CD4-positive, CD25-positive, alpha-beta regulatory T cell (primary cell): ENCODE data around the gene HOXB3. TPM values are rescaled to one million over a fixed set of nuclear protein-coding genes. Genes with fewer than 3 reads are reported as not detected.

Experiments used
- ATAC-seq, 2 donors: fragments of 150-1000 bp; cut with Tn5 transposase; one replicate each; pipeline ENCODE4 v1.10.0; 2021; ENCODE audit warnings: low read depth in 2 of 2, moderate number of reproducible peaks in 2 of 2, moderate library complexity in 1 of 2
- DNase-seq, 3 donors: peaks; one replicate each; pipeline versions ENCODE4 v3.0.0 to v3.0.0-alpha.2; 2012 to 2022; ENCODE audit warnings: mixed read lengths in 1 of 3
- H3K27ac ChIP-seq: one replicate; pipeline ENCODE4 v1.7.0; 2013; ENCODE audit warnings: mild to moderate bottlenecking, low read length; ENCODE audit not compliant: insufficient read depth, poor library complexity, severe bottlenecking
- H3K27me3 ChIP-seq: one replicate; pipeline ENCODE4 v1.7.0; 2013; ENCODE audit warnings: low read length; ENCODE audit not compliant: control insufficient read depth, insufficient read depth
- H3K36me3 ChIP-seq: one replicate; pipeline ENCODE4 v1.7.0; 2013; ENCODE audit warnings: mild to moderate bottlenecking, low read length, moderate library complexity; ENCODE audit not compliant: control insufficient read depth, insufficient read depth
- H3K4me1 ChIP-seq: 2 replicates; pipeline ENCODE4 v1.7.0; 2013; ENCODE audit warnings: mild to moderate bottlenecking, low read length; ENCODE audit not compliant: insufficient read depth, control insufficient read depth, poor library complexity, severe bottlenecking
- H3K4me3 ChIP-seq: one replicate; pipeline ENCODE4 v1.7.0; 2013; ENCODE audit warnings: low read depth, mild to moderate bottlenecking, low read length, moderate library complexity
- H3K9me3 ChIP-seq, 2 experiments: 1 replicate in 1 of 2; 2 replicates in 1 of 2; pipeline ENCODE4 v1.7.0; 2013; ENCODE audit warnings: low read length in 2 of 2, mild to moderate bottlenecking in 1 of 2, moderate library complexity in 1 of 2; ENCODE audit not compliant: control insufficient read depth in 2 of 2
- H3K27ac Mint-ChIP-seq, 3 donors: one replicate each; pipeline ENCODE4 v1.8.0; 2020 to 2022; ENCODE audit warnings: mild to moderate bottlenecking in 3 of 3, mixed read lengths in 3 of 3, moderate library complexity in 2 of 3
- H3K27me3 Mint-ChIP-seq: one replicate; pipeline ENCODE4 v1.8.0; 2022; ENCODE audit warnings: mild to moderate bottlenecking, mixed read lengths
- H3K36me3 Mint-ChIP-seq: one replicate; pipeline ENCODE4 v1.8.0; 2020; ENCODE audit warnings: mixed read lengths
- H3K4me1 Mint-ChIP-seq, 4 donors: one replicate each; pipeline ENCODE4 v1.8.0; 2020 to 2022; ENCODE audit warnings: mixed read lengths in 4 of 4, mild to moderate bottlenecking in 1 of 4
- H3K4me3 Mint-ChIP-seq, 4 donors: one replicate each; pipeline ENCODE4 v1.8.0; 2020 to 2022; ENCODE audit warnings: mild to moderate bottlenecking in 4 of 4, mixed read lengths in 4 of 4, moderate library complexity in 3 of 4
- H3K9me3 Mint-ChIP-seq, 7 donors: one replicate each; pipeline ENCODE4 v1.8.0; 2020 to 2022; ENCODE audit warnings: mixed read lengths in 7 of 7, mild to moderate bottlenecking in 3 of 7, moderate library complexity in 2 of 7
- polyA plus RNA-seq, 4 donors: library from polyadenylated mRNA; unstranded; fragments of 300-500 nt; fragmentation: Illumina TruSeq; gene quantifications; one replicate each; pipeline ENCODE4 v1.2.3, GENCODE V29; 2021
- total RNA-seq: library from RNA; stranded (reverse); gene quantifications from one replicate; pipeline ENCODE4 v1.2.3, GENCODE V29; 2022

HOXB3 gene
- total and polyA plus RNA-seq, 5 donors from 2014 or later = 0.05 to 8.1 (median 0.16) TPM; not detected in 2

- no peaks in the 10 kb centered on the region for H3K9me3 Mint-ChIP-seq
- DNase-seq (no peak), ATAC-seq (no peak)
- H3K27me3 Mint-ChIP-seq = no peaks in the 10 kb centered on the region
- H3K27ac Mint-ChIP-seq = peak overlapping the region in 1 of 3 donors; percentile 23
- Histone ChIP-seq H3K4me3 (no peak overlapping the region), H3K27me3 (peaks cover 2% of the 10 kb centered on the region), H3K27ac (no peak overlapping the region), H3K36me3 (no peaks in the 10 kb centered on the region), H3K9me3 (no peaks in the 10 kb centered on the region), H3K4me1 (peaks cover 27% of the 10 kb centered on the region)
- peaks cover 15 to 28% (median 17%) of the 10 kb centered on the region in 4 donors for H3K4me1 Mint-ChIP-seq
- H3K36me3 Mint-ChIP-seq = no peaks in the 10 kb centered on the region
- H3K4me3 Mint-ChIP-seq = no peak overlapping the region
These were observed 87.1 kb downstream of the HOXB3 start for GRCh38 chr17:48502901-48503300.

GRCh38 chr17:48502312-48502711 lies 87.7 kb downstream of the HOXB3 start:
- Mint-ChIP-seq H3K4me1 (peaks cover 15 to 28% (median 17%) of the 10 kb centered on the region in 4 donors), H3K4me3 (no peak overlapping the region), H3K36me3 (no peaks in the 10 kb centered on the region), H3K27ac (peak overlapping the region in 1 of 3 donors; percentile 26), H3K9me3 (no peaks in the 10 kb centered on the region), H3K27me3 (no peaks in the 10 kb centered on the region)
- Histone ChIP-seq H3K9me3 (no peaks in the 10 kb centered on the region), H3K4me3 (no peak overlapping the region), H3K4me1 (peaks cover 27% of the 10 kb centered on the region), H3K27ac (no peak overlapping the region), H3K36me3 (no peaks in the 10 kb centered on the region), H3K27me3 (peaks cover 2% of the 10 kb centered on the region)
- no peak for ATAC-seq
- DNase-seq = no peak

- H3K4me3 ChIP-seq = no peak overlapping the region
- H3K27ac ChIP-seq = no peak overlapping the region
- H3K36me3 ChIP-seq = no peaks in the 10 kb centered on the region
- DNase-seq (peak in 1 of 3 donors; percentile 35), ATAC-seq (no peak)
- H3K4me1 ChIP-seq = peaks cover 15% of the 10 kb centered on the region
- no peaks in the 10 kb centered on the region for H3K9me3 ChIP-seq
- Mint-ChIP-seq H3K27ac (no peak overlapping the region), H3K27me3 (peaks cover 5% of the 10 kb centered on the region), H3K9me3 (no peaks in the 10 kb centered on the region), H3K36me3 (no peaks in the 10 kb centered on the region), H3K4me1 (peaks cover 8 to 17% (median 9%) of the 10 kb centered on the region in 4 donors), H3K4me3 (no peak overlapping the region)
- H3K27me3 ChIP-seq = peaks cover 2% of the 10 kb centered on the region
These were observed 89.3 kb downstream of the HOXB3 start for GRCh38 chr17:48500435-48501426.

- H3K36me3 Mint-ChIP-seq = no peaks in the 10 kb centered on the region
- no peak overlapping the region for H3K4me3 Mint-ChIP-seq
- peaks cover 0 to 9% (median 2%) of the 10 kb centered on the region in 4 donors for H3K4me1 Mint-ChIP-seq
- H3K27me3 Mint-ChIP-seq = peaks cover 11% of the 10 kb centered on the region
- DNase-seq (no peak), ATAC-seq (no peak)
- Histone ChIP-seq H3K27me3 (peaks cover 2% of the 10 kb centered on the region), H3K4me3 (no peak overlapping the region), H3K9me3 (no peaks in the 10 kb centered on the region), H3K36me3 (no peaks in the 10 kb centered on the region), H3K4me1 (peaks cover 7% of the 10 kb centered on the region), H3K27ac (no peak overlapping the region)
- H3K9me3 Mint-ChIP-seq = no peaks in the 10 kb centered on the region
- no peak overlapping the region for H3K27ac Mint-ChIP-seq
These were observed 90.2 kb downstream of the HOXB3 start for GRCh38 chr17:48499735-48500434.

- H3K4me1 ChIP-seq = peaks cover under 1% of the 10 kb centered on the region
- no peak overlapping the region for H3K27ac ChIP-seq
- ATAC-seq = no peak
- Mint-ChIP-seq H3K9me3 (no peaks in the 10 kb centered on the region), H3K36me3 (no peaks in the 10 kb centered on the region), H3K27me3 (peaks cover 18% of the 10 kb centered on the region), H3K4me3 (no peak overlapping the region), H3K27ac (no peak overlapping the region), H3K4me1 (peaks cover 0 to 8% (median 2%) of the 10 kb centered on the region in 4 donors)
- no peak for DNase-seq
- peaks cover 2% of the 10 kb centered on the region for H3K27me3 ChIP-seq
- no peaks in the 10 kb centered on the region for H3K36me3 ChIP-seq
- H3K4me3 ChIP-seq = no peak overlapping the region
- no peaks in the 10 kb centered on the region for H3K9me3 ChIP-seq
These were observed 90.8 kb downstream of the HOXB3 start for GRCh38 chr17:48499248-48499647.

Other genes starting within 250 kb of the HOXB3 start
- gene SKAP1, start 160.0 kb downstream of the HOXB3 start, total RNA-seq = 196 TPM
- gene SKAP1, start 160.0 kb downstream of the HOXB3 start, polyA plus RNA-seq = 100 to 1,000 TPM; 348 to 554 (median 391) TPM
- not detected for gene HOXB1, start 59.2 kb downstream of the HOXB3 start, total RNA-seq
- not detected for gene HOXB1, start 59.2 kb downstream of the HOXB3 start, polyA plus RNA-seq
- gene HOXB2, start 45.1 kb downstream of the HOXB3 start, total RNA-seq = 19.1 TPM
- gene HOXB2, start 45.1 kb downstream of the HOXB3 start, polyA plus RNA-seq = 10 to 100 TPM; 27.1 to 42.4 (median 32.4) TPM
- 2.9 TPM for gene HOXB4, start 11.9 kb downstream of the HOXB3 start, total RNA-seq
- gene HOXB4, start 11.9 kb downstream of the HOXB3 start, polyA plus RNA-seq = under 1 TPM in 2 of 4 donors, not detected in 2; 0.16 to 0.18 TPM
- not detected for gene HOXB5, start 3.5 kb upstream of the HOXB3 start, total RNA-seq
- not detected for gene HOXB5, start 3.5 kb upstream of the HOXB3 start, polyA plus RNA-seq
- gene HOXB6, start 14.7 kb upstream of the HOXB3 start, total RNA-seq = not detected
- gene HOXB6, start 14.7 kb upstream of the HOXB3 start, polyA plus RNA-seq = not detected
- gene HOXB7, start 20.8 kb upstream of the HOXB3 start, total RNA-seq = 2.1 TPM
- 1 to 10 TPM in 3 of 4 donors, under 1 TPM in 1; 0.77 to 7.2 (median 2.1) TPM for gene HOXB7, start 20.8 kb upstream of the HOXB3 start, polyA plus RNA-seq
- gene HOXB8, start 25.1 kb upstream of the HOXB3 start, total RNA-seq = not detected
- gene HOXB8, start 25.1 kb upstream of the HOXB3 start, polyA plus RNA-seq = not detected
- gene HOXB9, start 36.1 kb upstream of the HOXB3 start, total RNA-seq = 0.25 TPM
- not detected for gene HOXB9, start 36.1 kb upstream of the HOXB3 start, polyA plus RNA-seq
- gene PRAC1, start 132.3 kb upstream of the HOXB3 start, total RNA-seq = not detected
- not detected for gene PRAC1, start 132.3 kb upstream of the HOXB3 start, polyA plus RNA-seq
- gene PRAC2, start 132.9 kb upstream of the HOXB3 start, total RNA-seq = not detected
- not detected for gene PRAC2, start 132.9 kb upstream of the HOXB3 start, polyA plus RNA-seq
- not detected for gene HOXB13, start 138.5 kb upstream of the HOXB3 start, total RNA-seq
- gene HOXB13, start 138.5 kb upstream of the HOXB3 start, polyA plus RNA-seq = not detected
- not detected for gene TTLL6, start 227.0 kb upstream of the HOXB3 start, total RNA-seq
- not detected for gene TTLL6, start 227.0 kb upstream of the HOXB3 start, polyA plus RNA-seq
- gene CALCOCO2, start 240.8 kb upstream of the HOXB3 start, total RNA-seq = 226 TPM
- 100 to 1,000 TPM; 179 to 240 (median 203) TPM for gene CALCOCO2, start 240.8 kb upstream of the HOXB3 start, polyA plus RNA-seq